Activated CD4-positive, alpha-beta T cell treated with anti-CD3 and anti-CD28 coated beads for 24 hours (primary cell): ENCODE results near the gene CYTL1.

ENCODE experiments used
- DNase-seq, 2 donors: peaks; one replicate each; pipeline ENCODE4 v3.0.0-alpha.2; 2020; ENCODE audit warnings: low read depth in 2 of 2

Gene CYTL1

DNA sequence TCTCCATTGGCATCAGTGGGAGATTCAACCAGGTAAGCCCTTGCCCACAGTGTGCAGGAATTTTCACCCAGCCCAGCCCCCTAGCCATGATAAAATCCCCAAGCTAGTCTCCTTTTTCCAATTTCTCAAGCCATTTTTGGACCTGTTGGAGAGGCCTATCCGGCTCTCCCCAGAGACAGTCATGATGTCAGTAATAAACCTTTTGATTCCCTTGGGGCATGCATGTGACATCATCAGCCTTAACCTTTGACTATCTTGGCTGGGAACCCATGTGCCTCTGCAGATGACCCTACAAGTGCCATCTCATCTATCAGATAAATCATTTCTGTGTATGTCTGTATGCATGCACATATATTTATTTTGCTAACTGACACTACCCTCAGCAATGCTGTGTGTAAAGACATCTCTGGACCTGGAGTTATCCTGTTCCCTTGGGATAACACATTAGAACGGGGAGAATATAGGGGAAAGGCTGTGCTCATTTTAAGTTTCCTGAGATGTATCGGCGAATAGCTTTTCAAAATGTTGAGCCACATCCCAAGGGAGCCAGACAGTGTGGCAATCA is 51.0 kb downstream of the CYTL1 start:
- DNase-seq = no peak
